GM18505 (cell line): ENCODE measurements around the gene ZNF205.
"Not testable (repeated sequence)": the region's sequence is repeated elsewhere in the genome, so short reads cannot be mapped to it uniquely, and the experiment has no call there.

Source experiments
- ATAC-seq: cut with Tn5 transposase; IDR thresholded peaks from one replicate; pipeline ENCODE4 v1.9.1; 2021; ENCODE audit not compliant: unreplicated experiment
- POLR2A ChIP-seq: IDR thresholded peaks from 4 replicates; pipeline ENCODE4 v1.6.1; 2011; ENCODE audit warnings: borderline replicate concordance; ENCODE audit not compliant: insufficient read depth, insufficient read length; ENCODE audit errors: extremely low read depth

ZNF205 gene

GRCh38 chr16:3112058-3112880, at the start of gene ZNF205:
Gene ZNF205 (plus strand): TSS chr16:3112586. CDS start chr16:3113431, 845 bp downstream.
- no peak for ATAC-seq

DNA sequence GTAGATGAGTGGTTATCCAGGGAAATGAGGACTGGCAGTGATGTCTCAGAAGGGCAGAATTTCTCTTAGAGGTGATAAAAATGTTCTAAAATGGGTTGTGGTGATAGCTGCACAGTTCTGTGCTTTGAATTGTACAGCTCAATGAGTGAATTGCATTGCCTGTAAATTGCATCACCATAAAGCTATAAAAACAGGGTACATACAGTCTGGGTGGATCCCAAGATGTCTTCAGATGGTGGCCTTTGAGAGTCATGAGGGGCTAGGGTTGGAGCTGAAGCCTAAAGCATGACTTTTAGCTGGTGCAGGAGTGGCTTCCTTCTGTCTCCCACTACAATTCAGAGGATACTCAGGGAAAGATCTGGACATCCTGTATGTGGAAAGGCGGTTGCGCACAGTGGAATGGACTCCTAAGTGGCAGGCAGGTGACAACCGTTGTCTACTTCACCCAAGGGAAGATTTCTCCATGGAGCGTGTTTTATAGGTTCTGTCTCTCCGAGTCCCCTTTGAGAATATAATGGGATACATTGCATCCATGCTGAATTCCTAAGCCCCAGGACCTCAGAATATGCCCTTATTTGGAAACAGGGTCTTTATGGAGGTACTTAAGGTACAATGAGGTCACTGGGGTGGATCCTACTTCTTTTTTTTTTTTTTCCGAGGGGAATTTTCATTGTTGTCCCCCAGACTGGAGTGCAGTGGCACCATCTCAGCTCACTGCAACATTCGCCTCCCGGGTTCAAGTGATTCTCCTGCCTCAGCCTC, 48.6 kb upstream of the ZNF205 start:
- ATAC-seq, result no peak
- no peak for TF ChIP-seq POLR2A

More at GRCh38 chr16:3112058-3112880, at the start of gene ZNF205:
- peak; percentile 43 for TF ChIP-seq POLR2A

DNA sequence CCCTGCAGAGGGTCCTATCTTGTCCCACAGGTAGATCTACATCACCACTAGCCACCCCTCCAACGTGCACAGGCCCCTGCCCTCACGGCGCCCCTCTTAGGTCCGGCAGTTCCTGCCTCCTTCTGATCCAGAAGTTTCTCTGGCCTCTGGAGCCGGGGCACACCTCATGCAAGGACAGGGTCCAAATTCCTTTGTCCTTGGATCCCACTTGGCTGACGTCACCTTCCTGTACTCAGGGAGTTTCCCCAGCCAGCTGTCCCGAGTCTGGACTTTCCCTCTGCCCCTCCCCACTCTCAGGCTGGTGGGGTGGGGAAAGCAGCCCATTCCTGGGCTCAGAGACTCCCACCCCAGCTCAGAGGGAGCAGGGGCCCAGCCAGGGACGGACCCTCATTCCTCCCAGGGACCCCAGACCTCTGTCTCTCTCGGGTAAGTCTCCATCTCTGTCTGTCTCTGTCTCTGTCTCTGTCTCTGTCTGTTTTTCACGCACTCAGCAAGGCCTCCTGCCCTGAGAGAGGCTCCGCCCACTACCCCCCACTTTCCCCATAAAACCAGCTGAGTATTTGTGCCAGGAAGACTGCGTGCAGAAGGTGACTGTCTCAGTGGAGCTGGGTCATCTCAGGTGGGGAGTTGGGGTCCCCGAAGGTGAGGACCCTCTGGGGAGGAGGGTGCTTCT, 47.2 kb upstream of the ZNF205 start, which contains the start of gene IL32:
Gene IL32 (plus strand): TSS at position 572 of the 673 bp plus-strand sequence. CDS start 172 bp downstream, outside the sequence.
- ATAC-seq, result no peak
- TF ChIP-seq POLR2A, result no peak

DNA sequence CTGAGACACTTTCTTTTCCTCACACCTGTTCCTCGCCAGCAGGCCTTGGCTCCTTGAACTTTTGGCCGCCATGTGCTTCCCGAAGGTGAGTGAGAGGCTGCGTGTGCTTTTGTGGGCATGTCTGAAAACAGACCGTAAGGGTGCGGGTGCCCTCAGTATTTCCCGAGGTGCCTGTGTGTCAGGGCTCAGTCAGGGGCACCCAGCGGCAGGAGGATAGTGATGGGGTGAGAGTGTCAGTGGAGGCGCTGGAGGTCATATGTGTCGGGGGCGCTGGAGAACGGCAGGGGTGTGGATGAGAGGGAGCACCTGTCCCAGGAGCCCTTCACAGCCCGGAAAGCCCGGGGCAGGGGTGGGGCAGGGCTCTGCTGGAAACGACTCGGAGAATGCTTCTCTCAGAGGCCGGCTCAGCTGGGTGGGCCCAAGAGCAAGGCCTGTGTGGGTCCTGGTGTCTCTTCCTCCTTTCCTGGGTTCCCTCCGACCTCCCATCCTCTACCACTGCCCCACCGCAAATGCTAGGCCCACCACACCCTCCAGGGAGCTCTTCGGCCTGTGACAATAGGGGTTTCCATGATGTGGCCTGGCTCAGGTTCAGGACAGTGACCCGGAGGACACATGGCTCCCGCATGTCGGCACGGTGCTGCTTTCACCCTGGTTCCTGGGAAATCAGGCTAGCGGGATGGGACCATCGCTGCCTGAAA, 46.5 kb upstream of the ZNF205 start:
- ATAC-seq, result no peak
- TF ChIP-seq POLR2A, result no peak

GRCh38 chr16:3066440-3066748, 46.0 kb upstream of the ZNF205 start:
- no peak for ATAC-seq
- no peak for TF ChIP-seq POLR2A

DNA sequence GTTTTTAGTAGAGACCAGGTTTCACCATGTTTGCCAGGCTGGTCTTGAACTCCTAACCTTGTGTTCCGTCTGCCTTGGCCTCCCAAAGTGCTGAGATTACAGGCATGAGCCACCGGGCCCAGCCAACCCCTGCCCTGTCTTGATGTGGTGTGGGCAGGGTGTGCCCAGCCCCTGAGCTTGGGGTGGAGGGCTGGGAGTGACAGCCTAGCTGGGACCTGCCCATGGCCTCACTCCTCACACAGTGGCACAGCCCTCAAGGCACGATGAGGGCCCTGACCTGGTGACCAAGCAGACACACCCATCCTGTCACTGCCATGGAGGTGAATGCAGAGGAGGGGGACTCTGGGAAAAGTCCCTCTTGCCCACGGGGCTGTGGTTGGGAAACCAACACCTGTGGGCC, 43.9 kb upstream of the ZNF205 start:
- no peak for ATAC-seq
- TF ChIP-seq POLR2A, result no peak

GRCh38 chr16:3069146-3069545, 43.2 kb upstream of the ZNF205 start:
- not testable (repeated sequence) for ATAC-seq

- no peak for TF ChIP-seq POLR2A
- ATAC-seq, result no peak
Observed at GRCh38 chr16:3070608-3071111, 41.7 kb upstream of the ZNF205 start.

DNA sequence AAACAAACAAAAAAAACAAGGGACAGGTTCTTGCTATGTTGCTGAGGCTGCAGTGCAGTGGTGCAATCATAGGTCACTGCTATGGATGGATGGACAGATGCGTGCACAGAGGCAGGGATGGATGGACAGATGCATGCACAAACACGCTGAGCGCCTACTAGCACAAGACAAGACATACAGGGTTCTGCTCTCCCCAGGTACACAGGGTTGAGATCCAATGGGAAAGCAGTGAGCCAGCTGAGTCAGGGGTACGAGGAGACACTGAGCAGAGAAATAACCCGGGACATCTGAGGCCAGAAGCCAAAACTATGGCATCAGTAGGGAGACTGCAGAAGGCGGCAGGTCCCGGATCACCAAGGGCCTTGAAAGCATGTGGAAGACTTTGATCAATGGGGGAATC, 40.7 kb upstream of the ZNF205 start:
- ATAC-seq, result no peak
- TF ChIP-seq POLR2A, result no peak

GRCh38 chr16:3072148-3072547, 40.2 kb upstream of the ZNF205 start:
- not testable (repeated sequence) for ATAC-seq

GRCh38 chr16:3072576-3073263, 39.7 kb upstream of the ZNF205 start:
- not testable (repeated sequence) for ATAC-seq

DNA sequence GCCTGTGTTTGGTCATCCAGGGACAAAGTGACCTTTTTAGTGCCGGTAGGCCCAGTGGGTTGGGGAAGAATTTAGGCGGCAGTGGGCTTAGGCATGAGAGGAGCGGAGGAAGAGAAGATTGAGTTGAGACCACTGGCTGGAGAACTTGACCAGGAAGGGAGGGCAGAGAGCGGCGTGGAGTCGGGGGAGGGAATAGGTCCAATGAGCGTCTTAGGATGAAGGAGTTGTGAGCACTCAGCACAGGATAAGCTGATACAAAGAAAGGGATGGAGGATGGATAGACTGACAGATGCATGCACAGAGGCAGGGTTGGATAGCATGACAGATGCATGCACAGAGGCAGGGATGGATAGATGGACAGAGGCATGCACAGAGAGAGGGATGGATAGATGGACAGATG, 38.9 kb upstream of the ZNF205 start:
- TF ChIP-seq POLR2A, result no peak
- ATAC-seq, result no peak
